HG03103 (cell line): Measurements from ENCODE around the gene NAXE.
"Not testable (repeated sequence)": the region's sequence is repeated elsewhere in the genome, so short reads cannot be mapped to it uniquely, and the experiment has no call there.

Source experiments
- ATAC-seq: cut with Tn5 transposase; IDR thresholded peaks from one replicate; pipeline ENCODE4 v1.9.1; 2021; ENCODE audit warnings: low read depth; ENCODE audit not compliant: unreplicated experiment

NAXE gene

DNA sequence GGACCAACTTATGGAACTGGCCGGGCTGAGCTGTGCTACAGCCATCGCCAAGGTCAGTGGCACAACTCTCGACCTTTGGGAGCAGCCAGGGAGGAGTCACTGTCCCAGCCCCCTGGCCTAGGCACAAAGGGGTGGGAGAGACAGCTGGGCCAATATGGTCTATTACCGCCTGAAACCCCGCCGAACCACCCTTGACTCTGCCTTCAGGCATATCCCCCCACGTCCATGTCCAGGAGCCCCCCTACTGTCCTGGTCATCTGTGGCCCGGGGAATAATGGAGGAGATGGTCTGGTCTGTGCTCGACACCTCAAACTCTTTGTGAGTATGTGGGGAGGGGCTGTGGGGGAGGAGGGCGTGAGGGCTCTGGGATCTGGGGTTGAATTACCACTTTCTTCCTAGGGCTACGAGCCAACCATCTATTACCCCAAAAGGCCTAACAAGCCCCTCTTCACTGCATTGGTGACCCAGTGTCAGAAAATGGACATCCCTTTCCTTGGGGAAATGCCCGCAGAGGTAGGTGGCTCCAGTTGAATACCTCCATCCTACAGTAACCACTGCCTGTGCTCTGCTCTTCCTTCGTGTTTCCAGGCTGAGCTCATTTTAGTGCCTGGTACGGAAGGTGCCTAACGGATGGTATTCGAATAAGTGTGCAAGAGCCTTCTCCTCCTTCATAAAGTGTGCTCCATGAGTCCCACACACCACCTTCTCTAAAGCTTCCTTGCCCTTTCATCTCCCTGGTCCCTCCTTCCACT lies 758 bp downstream of the NAXE start:
- no peak for ATAC-seq

DNA sequence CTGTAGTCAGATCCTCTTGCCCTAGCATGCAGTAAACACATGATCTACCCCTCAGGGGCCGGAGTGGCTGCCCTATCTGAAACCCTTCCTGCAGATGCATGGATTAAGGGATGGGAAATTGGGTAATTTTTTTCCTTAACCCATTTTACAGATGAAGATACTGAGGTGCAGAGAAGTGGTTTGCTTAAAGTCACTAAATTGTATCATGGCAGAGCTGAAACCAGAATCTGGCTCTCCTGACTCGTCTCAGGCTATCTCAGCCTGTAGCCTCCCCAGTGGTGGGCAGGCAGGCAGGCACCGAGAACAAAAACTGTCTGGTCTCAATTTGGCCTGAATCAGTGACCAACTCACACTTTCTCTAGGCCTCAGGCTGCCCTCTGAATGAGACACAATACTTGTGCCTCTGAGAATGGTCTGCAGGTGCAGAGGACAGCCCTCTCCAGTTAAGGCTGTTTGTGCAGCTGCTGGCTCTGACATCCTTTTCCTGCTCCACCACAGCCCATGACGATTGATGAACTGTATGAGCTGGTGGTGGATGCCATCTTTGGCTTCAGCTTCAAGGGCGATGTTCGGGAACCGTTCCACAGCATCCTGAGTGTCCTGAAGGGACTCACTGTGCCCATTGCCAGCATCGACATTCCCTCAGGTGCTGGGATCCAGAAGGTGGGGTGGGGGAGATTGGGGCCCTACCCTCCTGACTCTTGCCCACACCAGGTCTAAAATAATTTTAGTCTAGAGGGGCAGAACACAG lies 1.5 kb downstream of the NAXE start:
- ATAC-seq = no peak

DNA sequence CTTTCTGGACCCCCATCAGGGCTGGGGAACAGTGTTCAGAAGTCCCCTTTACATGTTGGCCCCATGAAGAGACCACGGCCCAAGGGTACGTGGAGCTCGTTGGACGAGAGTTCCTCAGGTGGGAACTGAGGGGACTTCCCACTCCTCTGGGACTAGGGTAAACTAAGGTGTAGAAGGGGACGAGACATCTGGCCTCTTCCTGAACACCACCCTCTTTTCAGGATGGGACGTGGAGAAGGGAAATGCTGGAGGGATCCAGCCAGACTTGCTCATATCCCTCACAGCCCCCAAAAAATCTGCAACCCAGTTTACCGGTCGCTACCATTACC lies 2.0 kb downstream of the NAXE start:
- ATAC-seq = no peak

DNA sequence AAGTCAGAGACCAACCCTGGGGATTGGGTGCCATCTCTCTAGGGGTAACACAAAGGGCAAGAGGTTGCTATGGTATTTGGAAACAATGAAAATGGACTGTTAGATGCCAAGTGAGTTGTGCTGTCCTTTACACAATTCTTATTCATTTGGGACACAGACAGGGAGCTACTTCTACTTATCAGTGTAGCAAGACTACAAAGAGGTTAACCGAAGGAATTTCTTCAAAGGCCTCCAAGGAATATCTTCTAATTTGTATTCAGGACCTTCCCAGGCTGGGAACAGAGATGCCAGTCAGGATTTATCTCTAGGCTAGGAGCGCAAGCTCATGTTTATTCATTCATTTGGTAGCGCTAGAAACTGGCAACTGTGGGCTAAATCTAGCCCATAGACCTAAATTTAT lies 2.6 kb downstream of the NAXE start:
- no peak for ATAC-seq

DNA sequence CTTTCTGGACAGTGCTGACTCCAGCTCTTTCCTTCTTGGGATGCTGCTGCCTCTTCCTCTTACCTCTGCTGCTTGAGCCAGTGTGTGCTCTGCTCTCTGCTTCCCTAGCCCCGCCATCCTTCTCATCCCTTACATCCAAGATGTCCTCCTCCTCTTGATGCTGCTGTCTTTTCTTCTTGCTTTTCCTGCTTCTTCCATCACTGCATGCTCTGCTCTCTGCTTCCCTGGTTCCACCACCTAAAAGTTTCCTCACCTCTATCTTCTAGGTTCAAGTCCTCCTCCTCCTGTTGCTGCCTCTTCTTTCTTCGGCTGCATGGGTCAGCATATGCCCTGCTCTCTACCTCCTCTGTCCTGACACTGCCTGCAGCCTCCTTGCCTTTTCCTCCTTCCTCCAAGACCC lies 3.4 kb downstream of the NAXE start:
- no peak for ATAC-seq

DNA sequence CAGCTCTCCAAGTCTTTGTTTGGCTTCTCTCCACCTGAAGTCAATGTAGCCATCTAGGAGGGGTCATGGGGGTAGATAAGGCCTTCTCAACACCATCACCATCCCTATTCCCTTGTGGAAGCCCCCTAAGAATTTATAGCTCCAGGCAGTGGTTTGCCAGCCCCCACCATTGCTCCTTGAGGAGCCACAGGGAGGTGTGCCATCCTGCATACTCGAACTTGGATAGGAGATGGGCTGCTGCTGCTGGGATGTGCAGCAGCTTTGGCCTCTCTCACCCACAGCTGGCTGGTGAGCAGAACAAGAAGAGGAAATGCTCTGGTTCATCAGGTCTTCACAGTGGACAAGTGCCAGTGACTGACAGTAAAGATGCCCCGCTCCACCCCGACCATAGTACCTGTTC lies 4.8 kb downstream of the NAXE start:
- no peak for ATAC-seq

DNA sequence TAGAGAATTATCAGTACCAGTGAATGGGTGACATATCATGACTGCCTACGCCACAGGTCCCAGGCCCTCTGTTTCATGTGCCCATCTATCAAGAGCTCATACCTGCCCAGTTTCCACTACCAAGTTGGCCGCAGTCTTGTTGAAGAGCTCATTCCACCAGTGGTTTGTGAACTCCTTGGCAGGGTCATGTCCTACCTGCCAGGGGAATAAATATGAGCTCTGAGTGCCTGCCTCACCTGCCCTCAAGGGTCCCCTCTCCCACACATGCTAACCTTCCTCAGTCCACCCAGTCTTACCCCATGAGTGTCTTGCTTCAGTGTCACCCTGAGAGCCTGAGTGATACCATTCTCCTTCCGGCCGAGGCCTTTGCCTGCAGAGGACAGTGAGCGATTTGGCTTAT lies 6.5 kb downstream of the NAXE start:
- ATAC-seq = no peak

DNA sequence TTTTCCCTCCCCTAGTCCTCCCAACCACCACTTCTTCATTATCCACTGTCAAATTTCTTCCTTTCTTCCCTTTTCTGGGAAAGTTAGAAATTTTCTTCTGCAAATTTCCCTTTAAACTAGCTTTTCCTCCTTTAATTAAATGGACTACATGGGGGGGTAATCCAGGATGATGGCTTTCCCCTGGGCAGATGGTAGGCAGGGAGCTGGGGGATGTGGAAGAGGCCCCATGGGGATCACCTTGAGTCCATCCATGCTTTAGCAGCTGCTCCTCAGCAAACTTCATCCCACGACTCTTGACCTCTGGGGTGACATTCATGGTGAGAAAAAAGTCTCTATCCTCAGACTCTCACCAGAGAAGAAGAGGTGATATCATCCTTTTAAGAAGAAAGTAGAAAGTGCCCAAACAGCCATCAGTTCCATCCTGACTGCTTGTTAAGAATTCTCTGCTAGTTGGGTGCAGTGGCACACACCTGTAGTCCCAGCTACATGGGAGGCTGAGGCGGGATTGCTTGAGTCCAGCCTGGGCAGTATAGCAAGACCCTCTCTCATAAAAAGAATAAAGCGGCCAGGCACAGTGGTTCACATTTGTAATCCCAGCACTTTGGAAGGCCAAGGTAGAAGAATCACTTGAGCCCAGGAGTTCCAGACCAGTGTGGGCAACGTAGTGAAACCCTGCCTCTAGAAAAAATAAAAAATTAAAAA lies 7.3 kb downstream of the NAXE start:
- ATAC-seq = no peak

DNA sequence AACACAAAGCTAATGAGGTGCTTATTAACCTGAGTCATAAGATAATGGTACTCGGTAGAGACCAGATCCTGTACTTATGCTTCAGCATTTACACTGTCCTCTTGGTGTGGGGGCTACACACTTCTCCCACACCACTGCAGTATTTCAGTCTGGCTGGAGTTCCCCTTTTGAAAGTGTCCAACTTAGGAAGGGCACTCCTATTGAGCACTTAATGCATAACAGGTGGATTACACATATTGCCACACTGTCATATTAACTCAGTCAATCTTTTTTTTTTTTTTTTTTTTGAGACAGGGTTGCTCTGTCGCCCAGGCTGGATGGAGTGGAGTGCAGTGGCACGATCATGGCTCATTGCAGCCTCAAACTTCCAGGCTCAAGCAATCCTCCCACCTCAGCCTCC lies 8.2 kb downstream of the NAXE start:
- no peak for ATAC-seq

DNA sequence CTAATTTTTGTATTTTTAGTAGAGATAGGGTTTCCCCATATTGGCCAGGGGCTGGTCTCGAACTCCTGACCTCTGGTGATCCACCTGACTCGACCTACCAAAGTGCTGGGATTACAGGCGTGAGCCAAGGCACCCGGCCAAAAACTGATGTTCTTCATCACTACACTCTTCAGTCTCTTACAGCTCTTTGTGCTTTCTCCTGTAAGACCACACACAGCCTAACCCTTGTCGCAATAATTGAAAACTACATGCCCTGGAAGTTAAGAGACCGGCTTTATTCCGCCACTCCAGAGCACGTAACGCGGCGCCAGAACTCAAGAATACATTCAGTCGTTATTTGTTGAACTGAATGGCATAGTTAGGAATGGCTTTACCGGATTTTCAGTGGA lies 9.2 kb downstream of the NAXE start:
- no peak for ATAC-seq

DNA sequence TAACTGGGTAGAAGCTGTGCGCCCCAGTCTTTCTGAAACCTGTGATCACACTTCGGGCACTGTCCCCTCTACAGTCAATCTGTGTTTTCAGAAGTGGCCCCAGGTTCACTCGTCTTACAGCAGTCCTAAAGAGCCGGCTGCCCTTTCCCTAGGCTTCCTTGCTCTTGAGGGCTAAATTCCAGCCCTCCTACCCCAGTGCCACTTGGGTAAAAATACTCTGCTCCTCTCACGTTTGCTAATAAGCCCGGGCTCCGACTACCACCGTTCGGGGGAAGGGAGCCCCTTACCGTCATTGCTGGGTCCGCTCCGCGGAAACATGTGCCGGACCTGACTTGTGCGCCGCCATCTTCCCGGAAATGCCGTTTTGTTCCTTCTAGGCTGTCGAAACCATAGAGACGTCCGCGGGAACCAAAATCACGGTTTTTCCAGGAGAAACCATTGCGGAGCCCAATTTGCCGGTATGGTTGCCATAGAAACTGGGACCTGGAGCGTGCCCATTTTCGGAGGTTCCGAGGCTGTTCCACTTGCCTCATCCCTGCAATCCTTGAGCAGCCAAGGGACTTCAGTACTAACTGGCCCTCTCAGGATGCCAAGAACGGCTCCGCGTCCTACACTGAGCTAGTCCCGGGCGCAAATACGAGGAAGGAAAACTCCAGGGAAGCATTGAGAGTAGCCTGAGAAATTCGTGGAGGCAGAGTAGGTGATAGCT lies 9.7 kb downstream of the NAXE start, which contains the start of gene GPATCH4:
Gene GPATCH4 (minus strand): TSS at position 358 of the 709 bp plus-strand sequence.
- no peak for ATAC-seq

DNA sequence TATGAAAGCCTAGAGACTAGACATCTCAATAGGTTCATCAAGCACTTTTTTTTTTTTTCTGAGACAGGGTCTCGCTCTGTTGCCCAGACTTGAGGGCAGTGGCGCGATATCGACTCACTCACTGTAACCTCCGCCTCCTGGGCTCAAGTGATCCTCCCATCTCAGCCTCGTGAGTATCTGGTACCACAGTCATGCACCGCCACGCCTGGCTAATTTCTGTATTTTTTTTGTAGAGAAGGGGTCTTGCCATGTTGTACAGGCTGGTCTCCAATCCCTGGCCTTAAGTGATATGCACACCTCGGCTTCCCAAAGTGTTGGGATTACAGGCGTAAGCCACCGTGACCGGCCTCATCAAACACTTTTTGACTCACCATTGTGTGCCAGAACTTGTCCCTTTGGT lies 10.3 kb downstream of the NAXE start:
- ATAC-seq = no peak

DNA sequence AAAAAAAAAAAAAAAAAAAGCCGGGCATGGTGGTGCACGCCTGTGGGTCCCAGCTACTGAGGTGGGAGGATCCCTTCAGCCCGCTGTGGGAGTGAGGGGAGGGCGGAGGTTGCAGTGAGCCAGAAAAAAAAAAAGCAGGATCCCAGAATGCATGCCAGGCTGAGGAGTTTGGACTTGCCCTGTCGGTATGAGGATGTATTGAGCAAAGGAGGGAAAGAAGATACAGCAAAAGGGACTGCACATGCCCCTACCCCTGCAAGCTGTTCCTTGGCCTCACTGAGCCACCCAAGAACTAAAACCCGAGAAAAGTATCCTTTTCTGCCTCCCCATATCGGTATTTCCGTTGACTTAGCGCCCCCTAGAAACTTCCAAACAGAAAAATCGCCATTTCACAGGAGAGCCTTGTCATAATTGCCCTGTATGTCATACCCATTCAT lies 11.0 kb downstream of the NAXE start:
- ATAC-seq = no peak

DNA sequence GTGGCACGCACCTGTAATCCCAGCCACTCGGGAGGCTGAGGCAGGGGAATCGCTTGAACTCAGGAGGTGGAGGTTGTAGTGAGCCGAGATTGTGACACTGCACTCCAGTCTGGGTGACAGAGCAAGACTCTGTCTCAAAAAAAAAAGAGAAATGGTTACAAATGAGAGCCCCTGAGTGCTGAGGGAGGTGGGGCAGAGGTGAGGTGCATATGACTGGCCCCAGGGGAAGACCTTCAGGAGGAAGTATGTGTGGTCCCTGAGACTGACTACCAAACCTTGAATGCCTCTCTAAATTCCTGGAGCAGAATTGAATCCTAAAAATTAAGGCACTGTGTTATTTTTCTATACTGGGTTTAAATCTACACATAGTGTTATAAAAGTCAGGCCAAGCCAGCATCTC lies 15.8 kb downstream of the NAXE start:
- not testable (repeated sequence) for ATAC-seq

DNA sequence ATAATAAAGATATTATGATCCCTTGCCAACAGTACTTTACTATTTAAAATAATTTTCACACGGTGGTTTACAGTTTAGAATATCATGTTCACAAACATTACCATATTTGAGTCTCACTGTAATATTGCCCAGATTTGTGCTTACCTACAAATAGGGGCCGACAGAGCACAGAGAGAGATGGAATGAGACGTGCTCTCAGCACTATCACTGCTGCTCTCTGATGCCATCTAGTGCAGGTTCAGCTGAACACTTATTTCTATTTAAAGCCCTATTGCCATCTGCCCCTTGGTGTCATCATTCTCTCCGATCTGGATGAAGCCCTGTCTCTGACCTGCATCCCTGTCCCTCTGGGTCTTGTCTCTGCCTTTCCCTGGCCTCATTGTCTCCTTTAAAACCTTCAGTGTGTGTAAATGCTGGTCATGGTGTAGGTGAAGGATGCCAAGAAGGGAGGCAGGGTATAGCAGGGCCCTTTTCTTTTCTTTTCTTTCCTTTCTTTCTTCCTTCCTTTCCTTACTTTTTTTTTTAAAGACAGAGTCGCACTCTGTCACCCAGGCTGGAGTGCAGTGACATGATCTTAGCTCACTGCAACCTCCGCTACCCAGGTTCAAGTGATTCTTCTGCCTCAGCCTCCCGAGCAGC lies 16.6 kb downstream of the NAXE start:
- no peak for ATAC-seq

DNA sequence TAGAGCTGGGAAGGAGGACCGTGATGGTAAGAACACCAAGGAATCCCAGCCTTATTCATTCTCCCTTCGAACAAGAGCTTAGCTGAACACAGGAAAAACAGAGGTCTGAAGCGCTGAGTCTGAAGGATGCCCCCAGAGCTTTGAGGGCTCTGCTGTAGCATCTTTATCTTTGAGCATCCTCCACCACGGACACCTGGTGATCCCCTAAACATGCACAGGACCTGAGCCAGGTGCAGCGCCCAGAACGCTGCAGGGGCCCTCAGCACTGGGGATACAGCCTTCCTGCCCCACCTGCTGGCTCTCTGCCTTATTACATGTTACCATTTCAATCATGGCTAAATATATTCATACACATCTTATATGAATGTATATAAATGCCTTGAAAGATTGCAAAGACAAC lies 17.4 kb downstream of the NAXE start:
- no peak for ATAC-seq

DNA sequence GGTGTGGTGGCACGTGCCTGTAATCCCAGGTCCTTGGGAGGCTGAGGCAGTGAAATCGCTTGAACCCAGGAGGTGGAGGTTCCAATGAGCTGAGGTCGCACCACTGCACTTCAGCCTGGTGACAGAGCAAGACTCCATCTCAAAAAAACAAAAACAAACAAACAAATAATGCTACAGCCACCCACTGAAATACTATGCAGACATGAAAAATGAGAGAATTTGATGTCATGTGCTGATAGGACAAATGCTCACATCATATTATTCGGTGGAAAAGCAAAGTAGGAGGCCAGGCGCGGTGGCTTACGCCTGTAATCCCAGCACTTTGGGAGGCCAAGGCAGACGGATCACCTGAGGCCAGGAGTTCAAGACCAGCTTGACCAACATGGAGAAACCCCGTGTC lies 18.5 kb downstream of the NAXE start:
- not testable (repeated sequence) for ATAC-seq

DNA sequence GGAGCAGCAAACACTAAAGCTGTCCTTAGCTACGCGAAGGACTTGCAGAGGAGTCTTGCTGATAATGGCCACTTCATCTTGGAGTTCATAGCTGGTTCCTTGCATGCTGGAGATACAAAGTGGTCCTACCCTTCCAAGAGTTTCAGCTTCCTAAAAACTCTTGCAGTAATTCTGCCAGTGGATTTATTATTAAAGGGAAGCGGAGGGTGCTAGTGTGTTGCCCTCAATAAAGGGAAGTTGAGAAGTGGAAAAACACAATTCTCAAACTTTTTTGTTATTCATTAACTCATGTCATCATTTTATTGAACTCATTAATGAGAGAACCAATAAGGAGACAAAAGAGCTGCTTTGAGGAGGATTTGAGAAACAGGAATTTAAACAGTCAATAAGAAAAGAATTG lies 21.1 kb downstream of the NAXE start:
- no peak for ATAC-seq

DNA sequence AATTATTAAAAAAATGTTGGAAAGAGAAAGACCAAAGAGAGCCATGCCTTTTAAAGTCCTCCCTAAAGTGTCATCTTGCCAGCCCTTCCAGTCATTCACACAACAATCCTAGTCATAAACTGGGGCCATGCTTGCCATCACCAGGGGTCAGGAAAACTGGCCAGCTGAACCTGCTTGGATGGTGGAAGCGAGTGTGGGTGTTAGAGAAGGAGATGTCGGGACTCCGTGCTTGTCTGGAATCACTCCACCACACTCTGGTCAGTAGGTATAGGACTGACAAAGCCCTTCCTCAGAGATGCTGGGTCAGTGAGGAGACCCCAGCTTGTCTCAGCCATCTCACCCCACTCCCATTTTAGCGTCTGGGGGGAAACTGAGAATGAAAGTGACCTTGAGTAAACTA lies 24.4 kb downstream of the NAXE start:
- ATAC-seq = no peak

DNA sequence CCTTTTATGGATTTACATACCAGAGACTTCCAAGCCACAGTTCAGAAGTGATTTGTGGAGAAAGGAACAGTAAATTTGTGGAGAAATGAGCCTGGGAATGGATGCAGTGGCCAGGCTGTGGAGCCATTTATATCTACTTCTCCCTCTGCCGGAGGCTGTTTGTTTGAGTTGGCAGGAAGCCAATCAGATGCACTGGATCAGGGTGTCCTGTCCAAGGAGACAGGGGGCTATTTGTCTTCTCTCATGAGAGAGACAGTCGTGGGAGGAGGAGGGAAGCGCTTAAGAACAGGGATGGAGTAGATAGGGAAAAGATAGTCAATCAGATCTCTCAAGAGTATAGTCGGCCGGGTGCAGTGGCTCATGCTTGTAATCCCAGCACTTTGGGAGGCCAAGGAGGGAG lies 24.9 kb downstream of the NAXE start:
- ATAC-seq = no peak
